ENCODE data around the gene RASSF8. TPM values are rescaled to one million over a fixed set of nuclear protein-coding genes. Genes with fewer than 3 reads are reported as not detected.

The RASSF8 gene
- total RNA-seq, 3 donors from 2014 or later = 42.6 to 52.1 (median 47.5) TPM

DNA sequence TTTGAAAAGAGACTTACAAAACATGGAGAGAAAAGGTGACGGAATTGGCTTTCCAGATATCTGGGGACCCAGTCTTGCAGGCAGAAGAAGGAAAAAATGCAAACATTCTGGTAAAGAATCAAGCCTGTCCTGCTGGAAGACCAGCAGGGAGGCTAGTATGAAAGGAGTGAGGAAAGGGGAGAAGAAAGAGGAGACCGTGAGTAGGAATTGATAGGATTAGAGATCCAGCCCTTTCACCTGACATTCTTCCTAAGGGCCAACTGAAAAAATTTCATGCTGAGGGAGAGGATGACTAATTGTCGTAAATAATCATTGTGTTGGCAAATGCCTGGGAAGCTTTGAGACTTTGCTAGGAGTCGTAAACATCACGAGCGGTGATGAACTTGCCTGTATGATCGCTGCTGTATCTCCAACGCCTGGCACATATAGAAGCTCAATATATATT lies 154.2 kb downstream of the RASSF8 start:
- TF ChIP-seq POLR2A (IDR thresholded peaks at IDR 0.05) = no peak
- TF ChIP-seq, protein P1, sequence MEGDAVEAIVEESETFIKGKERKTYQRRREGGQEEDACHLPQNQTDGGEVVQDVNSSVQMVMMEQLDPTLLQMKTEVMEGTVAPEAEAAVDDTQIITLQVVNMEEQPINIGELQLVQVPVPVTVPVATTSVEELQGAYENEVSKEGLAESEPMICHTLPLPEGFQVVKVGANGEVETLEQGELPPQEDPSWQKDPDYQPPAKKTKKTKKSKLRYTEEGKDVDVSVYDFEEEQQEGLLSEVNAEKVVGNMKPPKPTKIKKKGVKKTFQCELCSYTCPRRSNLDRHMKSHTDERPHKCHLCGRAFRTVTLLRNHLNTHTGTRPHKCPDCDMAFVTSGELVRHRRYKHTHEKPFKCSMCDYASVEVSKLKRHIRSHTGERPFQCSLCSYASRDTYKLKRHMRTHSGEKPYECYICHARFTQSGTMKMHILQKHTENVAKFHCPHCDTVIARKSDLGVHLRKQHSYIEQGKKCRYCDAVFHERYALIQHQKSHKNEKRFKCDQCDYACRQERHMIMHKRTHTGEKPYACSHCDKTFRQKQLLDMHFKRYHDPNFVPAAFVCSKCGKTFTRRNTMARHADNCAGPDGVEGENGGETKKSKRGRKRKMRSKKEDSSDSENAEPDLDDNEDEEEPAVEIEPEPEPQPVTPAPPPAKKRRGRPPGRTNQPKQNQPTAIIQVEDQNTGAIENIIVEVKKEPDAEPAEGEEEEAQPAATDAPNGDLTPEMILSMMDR (IDR thresholded peaks at IDR 0.05) = no peak
- no peak for TF ChIP-seq POLR2AphosphoS5 (IDR thresholded peaks at IDR 0.05)
- intact Hi-C loops (cut with DNase I; ENCODE audit: low total_unique reads) = no loop called here
- Histone ChIP-seq H3K27me3 (no peaks in the 10 kb centered on the region), H3K36me3 (no peaks in the 10 kb centered on the region), H3K4me1 (peaks cover 0 to 10% of the 10 kb centered on the region in 2 donors), H3K27ac (peak overlapping the region in 1 of 2 donors; percentile 96), H3K4me3 (no peak overlapping the region), H3K9me3 (no peaks in the 10 kb centered on the region)
- no peak for DNase-seq (ENCODE audit: low spot score in 2 of 2)

DNA sequence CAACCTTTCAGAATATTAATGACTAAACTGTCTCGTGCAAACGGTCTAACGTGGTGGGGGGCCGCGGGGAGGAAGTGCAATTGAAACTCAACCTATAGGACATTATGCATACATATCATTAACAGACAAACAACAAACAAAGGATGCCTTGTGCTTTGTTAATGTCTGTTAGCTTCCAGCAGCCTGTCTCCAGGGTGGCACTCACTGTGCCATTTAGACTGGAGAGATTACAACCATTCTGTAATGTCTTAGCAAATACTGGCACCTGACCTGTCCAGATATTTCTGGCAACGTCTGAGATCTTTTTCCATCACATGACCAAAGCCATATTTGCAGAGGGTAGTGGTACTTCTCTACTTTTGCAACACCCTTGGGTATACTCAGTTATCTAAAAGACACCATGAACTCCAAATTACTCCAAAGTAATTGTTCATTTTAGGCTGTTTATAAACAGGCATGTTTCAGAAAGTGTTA lies 154.7 kb downstream of the RASSF8 start:
- intact Hi-C loops (cut with DNase I; ENCODE audit: low total_unique reads) = no loop called here
- no peaks in the 10 kb centered on the region for H3K36me3 ChIP-seq
- TF ChIP-seq POLR2AphosphoS5 (IDR thresholded peaks at IDR 0.05) = no peak
- TF ChIP-seq POLR2A (IDR thresholded peaks at IDR 0.05) = no peak
- TF ChIP-seq, protein P1 (IDR thresholded peaks at IDR 0.05) = no peak
- H3K9me3 ChIP-seq = no peaks in the 10 kb centered on the region
- no peaks in the 10 kb centered on the region for H3K27me3 ChIP-seq
- no peak for DNase-seq (ENCODE audit: low spot score in 2 of 2)
- H3K4me3 ChIP-seq = peak overlapping the region in 2 of 3 donors; percentile 59 to 66
- peaks cover 0 to 10% of the 10 kb centered on the region in 2 donors for H3K4me1 ChIP-seq
- H3K27ac ChIP-seq = peak overlapping the region; percentile 96 to 98

DNA sequence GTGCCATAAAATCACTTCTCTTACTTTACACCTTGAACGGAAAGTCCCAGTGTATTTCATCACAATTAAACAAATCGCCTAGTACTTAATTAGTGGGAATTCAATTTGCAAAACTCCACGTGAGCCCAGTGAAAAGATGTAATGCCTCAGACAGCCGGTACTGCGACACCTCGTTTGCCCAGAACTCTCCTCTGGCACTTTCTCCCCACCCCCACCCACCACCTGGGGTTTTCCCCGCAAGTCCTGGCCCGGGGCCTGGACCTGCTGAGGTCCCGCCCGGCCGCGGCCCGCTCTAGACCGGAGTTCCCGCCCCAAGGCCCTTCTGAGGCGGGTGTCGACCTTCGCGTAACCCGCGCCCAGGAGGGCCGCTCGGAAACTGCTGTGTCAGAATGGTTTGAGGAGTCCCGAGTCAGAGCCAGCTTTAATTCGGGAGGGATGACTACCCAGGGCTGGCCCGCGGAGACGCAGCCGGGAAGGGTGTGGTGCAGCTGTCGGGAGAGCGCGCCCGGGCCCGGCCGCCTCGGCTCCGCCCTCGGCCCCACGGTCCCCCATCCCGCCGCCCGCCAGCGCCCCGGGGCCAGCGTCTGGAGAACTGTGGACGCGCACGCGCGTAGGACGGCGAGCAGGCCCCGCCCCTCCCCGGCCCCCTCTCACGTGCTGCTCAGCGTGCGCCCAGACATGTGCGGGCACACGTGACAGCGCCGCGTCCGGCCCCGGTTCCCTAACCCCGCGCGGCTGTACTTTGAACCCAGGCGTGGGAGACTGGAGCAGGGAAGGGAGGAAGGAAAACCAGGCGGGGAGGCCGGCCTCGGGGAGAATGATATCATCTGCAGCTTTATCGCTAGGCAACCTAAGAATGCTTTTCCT lies 155.6 kb downstream of the RASSF8 start:
- Histone ChIP-seq H3K4me1 (peaks cover 0 to 10% of the 10 kb centered on the region in 2 donors), H3K9me3 (no peaks in the 10 kb centered on the region), H3K27ac (peak overlapping the region; percentile 96 to 98), H3K36me3 (no peaks in the 10 kb centered on the region), H3K4me3 (peak overlapping the region; percentile 41 to 66 (median 59)), H3K27me3 (no peaks in the 10 kb centered on the region)
- TF ChIP-seq, protein P1 (IDR thresholded peaks at IDR 0.05) = peak; percentile 37 to 76 (median 46)
- TF ChIP-seq POLR2AphosphoS5 (IDR thresholded peaks at IDR 0.05) (peak; percentile 82 to 84 (median 83)), POLR2A (IDR thresholded peaks at IDR 0.05) (no peak)
- intact Hi-C loops (cut with DNase I; ENCODE audit: low total_unique reads) = no loop called here
- peak; percentile 90 to 94 for DNase-seq (ENCODE audit: low spot score in 2 of 2)

DNA sequence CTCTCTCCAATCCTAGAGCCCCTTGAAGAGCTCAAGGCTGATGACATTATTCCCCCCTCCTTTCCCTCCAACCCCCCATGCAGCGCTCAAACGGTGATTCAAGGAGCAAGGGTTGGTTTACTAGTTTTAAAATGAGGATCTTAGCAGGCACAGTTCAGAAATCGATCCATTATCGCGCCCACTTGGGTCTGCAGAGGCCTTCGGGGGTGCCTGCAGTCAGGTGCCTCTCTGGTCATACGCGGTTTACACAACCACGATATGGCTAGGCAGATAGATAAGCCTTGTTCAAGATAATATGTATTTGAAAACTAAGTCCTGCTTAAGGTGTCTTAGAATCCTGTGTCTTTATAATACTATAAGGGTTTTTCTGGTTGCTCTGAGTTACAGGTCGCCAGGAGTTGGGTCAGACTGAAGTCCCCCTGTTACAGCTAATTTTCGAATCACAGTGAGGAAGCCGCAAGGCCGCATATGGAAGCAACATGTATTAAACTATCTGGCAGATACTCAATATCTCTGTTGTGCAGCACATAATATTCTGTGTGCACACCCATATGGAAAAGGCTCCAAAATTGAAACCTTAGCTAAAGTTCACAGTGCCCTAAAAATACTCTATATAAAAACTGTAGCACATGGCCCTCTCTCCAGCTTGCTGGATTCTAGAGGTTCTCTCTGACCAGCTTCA lies 156.4 kb downstream of the RASSF8 start:
- H3K4me3 ChIP-seq = peak overlapping the region; percentile 41 to 66 (median 59)
- peaks cover 0 to 10% of the 10 kb centered on the region in 2 donors for H3K4me1 ChIP-seq
- no peak for TF ChIP-seq POLR2A (IDR thresholded peaks at IDR 0.05)
- no peak for TF ChIP-seq POLR2AphosphoS5 (IDR thresholded peaks at IDR 0.05)
- TF ChIP-seq, protein P1 (IDR thresholded peaks at IDR 0.05) = no peak
- H3K36me3 ChIP-seq = no peaks in the 10 kb centered on the region
- no peaks in the 10 kb centered on the region for H3K27me3 ChIP-seq
- H3K9me3 ChIP-seq = no peaks in the 10 kb centered on the region
- intact Hi-C loops (cut with DNase I; ENCODE audit: low total_unique reads) = no loop called here
- H3K27ac ChIP-seq = peak overlapping the region; percentile 96 to 98
- no peak for DNase-seq (ENCODE audit: low spot score in 2 of 2)
